ENCODE results near the gene ARHGEF12.

ARHGEF12 gene

GRCh38 chr11:120521176-120521575 lies 185.0 kb downstream of the ARHGEF12 start:
- DNase-seq, result no peak

GRCh38 chr11:120522021-120522420 lies 185.8 kb downstream of the ARHGEF12 start:
- no peak for DNase-seq

GRCh38 chr11:120522736-120523135 lies 186.5 kb downstream of the ARHGEF12 start:
- DNase-seq, result no peak

- DNase-seq, result no peak
These were observed 187.0 kb downstream of the ARHGEF12 start for GRCh38 chr11:120523196-120523595.

- no peak for DNase-seq
These were observed 188.4 kb downstream of the ARHGEF12 start for GRCh38 chr11:120524536-120525085.

- DNase-seq, result no peak
These were observed 189.3 kb downstream of the ARHGEF12 start for GRCh38 chr11:120525261-120526171.

- no peak for DNase-seq
These were observed 190.0 kb downstream of the ARHGEF12 start for GRCh38 chr11:120526241-120526640.

GRCh38 chr11:120527111-120527761 lies 191.0 kb downstream of the ARHGEF12 start:
- DNase-seq, result no peak

GRCh38 chr11:120528749-120529148 lies 192.5 kb downstream of the ARHGEF12 start:
- DNase-seq, result no peak

- no peak for DNase-seq
These were observed 193.0 kb downstream of the ARHGEF12 start for GRCh38 chr11:120529214-120529613.

- DNase-seq, result no peak
These were observed 193.7 kb downstream of the ARHGEF12 start for GRCh38 chr11:120529911-120530310.

- no peak for DNase-seq
These were observed 196.0 kb downstream of the ARHGEF12 start for GRCh38 chr11:120532082-120532831.

GRCh38 chr11:120532832-120533196 lies 196.6 kb downstream of the ARHGEF12 start:
- DNase-seq, result no peak

GRCh38 chr11:120536091-120536796 lies 200.0 kb downstream of the ARHGEF12 start:
- no peak for DNase-seq

- DNase-seq, result no peak
These were observed 200.6 kb downstream of the ARHGEF12 start for GRCh38 chr11:120536797-120537169.

GRCh38 chr11:120537996-120538395 lies 201.8 kb downstream of the ARHGEF12 start:
- no peak for DNase-seq

- no peak for DNase-seq
These were observed 202.5 kb downstream of the ARHGEF12 start for GRCh38 chr11:120538707-120539106.

All from stimulated activated CD4-positive, alpha-beta T cell treated with anti-CD3 and anti-CD28 coated beads, Interleukin-4, amount 100 ng/mL, for 1 hour (primary cell).